ENCODE data around the gene ZBTB9.

Gene ZBTB9

GRCh38 chr6:33418690-33419291 is 35.6 kb upstream of the ZBTB9 start:
- Histone ChIP-seq H3K27ac (ENCODE audit: low read depth, low read length) (peak overlapping the region; percentile 76), H3K9ac (ENCODE audit: low read length in 5 of 5) (peak overlapping the region; percentile 53 to 79 (median 70)), H3K9me3 (ENCODE audit: control insufficient read depth in 5 of 5, low read length in 5 of 5) (no peaks in the 10 kb centered on the region), H3K36me3 (ENCODE audit: control insufficient read depth in 5 of 5, insufficient read depth in 5 of 5, low read length in 5 of 5) (peaks cover 0 to 29% (median 23%) of the 10 kb centered on the region in 5 donors), H3K27me3 (ENCODE audit: control insufficient read depth in 5 of 5, insufficient read depth in 4 of 5, low read length in 5 of 5) (peaks cover 0 to 3% (median 0%) of the 10 kb centered on the region in 5 donors), H3K4me1 (ENCODE audit: control insufficient read depth in 5 of 5, insufficient read depth in 5 of 5, low read length in 5 of 5) (peaks cover 10 to 41% (median 35%) of the 10 kb centered on the region in 5 donors), H3K4me3 (ENCODE audit: low read depth in 1 of 5, low read length in 5 of 5) (peak overlapping the region; percentile 58 to 86 (median 80))

GRCh38 chr6:33419580-33420490 is 34.5 kb upstream of the ZBTB9 start, which contains the start of gene SYNGAP1:
SYNGAP1 (plus strand) TSS chr6:33420065; CDS start chr6:33420265, 200 bp downstream.
- Histone ChIP-seq H3K27ac (ENCODE audit: low read depth, low read length) (peak within 1 kb of the TSS; percentile 76), H3K36me3 (ENCODE audit: control insufficient read depth in 5 of 5, insufficient read depth in 5 of 5, low read length in 5 of 5) (peaks cover 0 to 19% (median 13%) of the 10 kb centered on the region in 5 donors), H3K9me3 (ENCODE audit: control insufficient read depth in 5 of 5, low read length in 5 of 5) (no peaks in the 10 kb centered on the region), H3K9ac (ENCODE audit: low read length in 5 of 5) (peak within 1 kb of the TSS in 1 of 5 donors; percentile 77), H3K4me3 (ENCODE audit: low read depth in 1 of 5, low read length in 5 of 5) (peak within 1 kb of the TSS in 2 of 5 donors; percentile 71 to 86), H3K4me1 (ENCODE audit: control insufficient read depth in 5 of 5, insufficient read depth in 5 of 5, low read length in 5 of 5) (peaks cover 10 to 47% (median 41%) of the 10 kb centered on the region in 5 donors), H3K27me3 (ENCODE audit: control insufficient read depth in 5 of 5, insufficient read depth in 4 of 5, low read length in 5 of 5) (peaks cover 0 to 3% (median 0%) of the 10 kb centered on the region in 5 donors)

- Histone ChIP-seq H3K36me3 (ENCODE audit: control insufficient read depth in 5 of 5, insufficient read depth in 5 of 5, low read length in 5 of 5) (peaks cover 0 to 10% (median 4%) of the 10 kb centered on the region in 5 donors), H3K27me3 (ENCODE audit: control insufficient read depth in 5 of 5, insufficient read depth in 4 of 5, low read length in 5 of 5) (peaks cover 0 to 3% (median 0%) of the 10 kb centered on the region in 5 donors), H3K4me1 (ENCODE audit: control insufficient read depth in 5 of 5, insufficient read depth in 5 of 5, low read length in 5 of 5) (peaks cover 10 to 49% (median 40%) of the 10 kb centered on the region in 5 donors), H3K4me3 (ENCODE audit: low read depth in 1 of 5, low read length in 5 of 5) (no peak overlapping the region), H3K27ac (ENCODE audit: low read depth, low read length) (no peak overlapping the region), H3K9ac (ENCODE audit: low read length in 5 of 5) (no peak overlapping the region), H3K9me3 (ENCODE audit: control insufficient read depth in 5 of 5, low read length in 5 of 5) (no peaks in the 10 kb centered on the region)
Measured at GRCh38 chr6:33420491-33421343, 33.7 kb upstream of the ZBTB9 start.

- H3K27ac ChIP-seq (ENCODE audit: low read depth, low read length), result no peak overlapping the region
- H3K36me3 ChIP-seq (ENCODE audit: control insufficient read depth in 5 of 5, insufficient read depth in 5 of 5, low read length in 5 of 5), result peaks cover 0 to 5% (median 0%) of the 10 kb centered on the region in 5 donors
- H3K9ac ChIP-seq (ENCODE audit: low read length in 5 of 5), result no peak overlapping the region
- H3K9me3 ChIP-seq (ENCODE audit: control insufficient read depth in 5 of 5, low read length in 5 of 5), result no peaks in the 10 kb centered on the region
- H3K4me3 ChIP-seq (ENCODE audit: low read depth in 1 of 5, low read length in 5 of 5), result no peak overlapping the region
- peaks cover 0 to 3% (median 0%) of the 10 kb centered on the region in 5 donors for H3K27me3 ChIP-seq (ENCODE audit: control insufficient read depth in 5 of 5, insufficient read depth in 4 of 5, low read length in 5 of 5)
- H3K4me1 ChIP-seq (ENCODE audit: control insufficient read depth in 5 of 5, insufficient read depth in 5 of 5, low read length in 5 of 5), result peaks cover 10 to 43% (median 38%) of the 10 kb centered on the region in 5 donors
Measured at GRCh38 chr6:33421344-33421643, 33.1 kb upstream of the ZBTB9 start.

- no peaks in the 10 kb centered on the region for H3K9me3 ChIP-seq (ENCODE audit: control insufficient read depth in 5 of 5, low read length in 5 of 5)
- peaks cover 7 to 38% (median 36%) of the 10 kb centered on the region in 5 donors for H3K4me1 ChIP-seq (ENCODE audit: control insufficient read depth in 5 of 5, insufficient read depth in 5 of 5, low read length in 5 of 5)
- no peak overlapping the region for H3K27ac ChIP-seq (ENCODE audit: low read depth, low read length)
- no peak overlapping the region for H3K9ac ChIP-seq (ENCODE audit: low read length in 5 of 5)
- no peaks in the 10 kb centered on the region for H3K36me3 ChIP-seq (ENCODE audit: control insufficient read depth in 5 of 5, insufficient read depth in 5 of 5, low read length in 5 of 5)
- no peak overlapping the region for H3K4me3 ChIP-seq (ENCODE audit: low read depth in 1 of 5, low read length in 5 of 5)
- no peaks in the 10 kb centered on the region for H3K27me3 ChIP-seq (ENCODE audit: control insufficient read depth in 5 of 5, insufficient read depth in 4 of 5, low read length in 5 of 5)
Measured at GRCh38 chr6:33423777-33424176, 30.6 kb upstream of the ZBTB9 start.

GRCh38 chr6:33424855-33425667 is 29.3 kb upstream of the ZBTB9 start:
- peak overlapping the region; percentile 55 to 87 (median 74) for H3K4me3 ChIP-seq (ENCODE audit: low read depth in 1 of 5, low read length in 5 of 5)
- peaks cover 9 to 45% (median 36%) of the 10 kb centered on the region in 5 donors for H3K4me1 ChIP-seq (ENCODE audit: control insufficient read depth in 5 of 5, insufficient read depth in 5 of 5, low read length in 5 of 5)
- H3K9me3 ChIP-seq (ENCODE audit: control insufficient read depth in 5 of 5, low read length in 5 of 5), result no peaks in the 10 kb centered on the region
- H3K9ac ChIP-seq (ENCODE audit: low read length in 5 of 5), result peak overlapping the region; percentile 80 to 88 (median 86)
- no peaks in the 10 kb centered on the region for H3K36me3 ChIP-seq (ENCODE audit: control insufficient read depth in 5 of 5, insufficient read depth in 5 of 5, low read length in 5 of 5)
- peak overlapping the region; percentile 90 for H3K27ac ChIP-seq (ENCODE audit: low read depth, low read length)
- no peaks in the 10 kb centered on the region for H3K27me3 ChIP-seq (ENCODE audit: control insufficient read depth in 5 of 5, insufficient read depth in 4 of 5, low read length in 5 of 5)

GRCh38 chr6:33425668-33426577 is 28.5 kb upstream of the ZBTB9 start:
- H3K9me3 ChIP-seq (ENCODE audit: control insufficient read depth in 5 of 5, low read length in 5 of 5), result no peaks in the 10 kb centered on the region
- H3K27me3 ChIP-seq (ENCODE audit: control insufficient read depth in 5 of 5, insufficient read depth in 4 of 5, low read length in 5 of 5), result peaks cover 0 to 4% (median 0%) of the 10 kb centered on the region in 5 donors
- H3K4me1 ChIP-seq (ENCODE audit: control insufficient read depth in 5 of 5, insufficient read depth in 5 of 5, low read length in 5 of 5), result peaks cover 11 to 54% (median 43%) of the 10 kb centered on the region in 5 donors
- peak overlapping the region; percentile 79 to 88 (median 80) for H3K9ac ChIP-seq (ENCODE audit: low read length in 5 of 5)
- H3K27ac ChIP-seq (ENCODE audit: low read depth, low read length), result peak overlapping the region; percentile 90
- peak overlapping the region; percentile 55 to 87 (median 74) for H3K4me3 ChIP-seq (ENCODE audit: low read depth in 1 of 5, low read length in 5 of 5)
- H3K36me3 ChIP-seq (ENCODE audit: control insufficient read depth in 5 of 5, insufficient read depth in 5 of 5, low read length in 5 of 5), result no peaks in the 10 kb centered on the region

- peaks cover 11 to 62% (median 47%) of the 10 kb centered on the region in 5 donors for H3K4me1 ChIP-seq (ENCODE audit: control insufficient read depth in 5 of 5, insufficient read depth in 5 of 5, low read length in 5 of 5)
- H3K36me3 ChIP-seq (ENCODE audit: control insufficient read depth in 5 of 5, insufficient read depth in 5 of 5, low read length in 5 of 5), result no peaks in the 10 kb centered on the region
- peaks cover 0 to 4% (median 0%) of the 10 kb centered on the region in 5 donors for H3K27me3 ChIP-seq (ENCODE audit: control insufficient read depth in 5 of 5, insufficient read depth in 4 of 5, low read length in 5 of 5)
Measured at GRCh38 chr6:33426590-33427511, 27.5 kb upstream of the ZBTB9 start.

More at GRCh38 chr6:33426590-33427511, 27.5 kb upstream of the ZBTB9 start:
- H3K27ac ChIP-seq (ENCODE audit: low read depth, low read length), result peak overlapping the region; percentile 90
- H3K9me3 ChIP-seq (ENCODE audit: control insufficient read depth in 5 of 5, low read length in 5 of 5), result no peaks in the 10 kb centered on the region
- H3K9ac ChIP-seq (ENCODE audit: low read length in 5 of 5), result peak overlapping the region in 4 of 5 donors; percentile 53 to 81 (median 64)
- H3K4me3 ChIP-seq (ENCODE audit: low read depth in 1 of 5, low read length in 5 of 5), result peak overlapping the region; percentile 63 to 84 (median 73)

Data from subcutaneous abdominal adipose tissue (tissue), 5 donors.